ENCODE measurements around the gene GABBR2.

The GABBR2 gene

DNA sequence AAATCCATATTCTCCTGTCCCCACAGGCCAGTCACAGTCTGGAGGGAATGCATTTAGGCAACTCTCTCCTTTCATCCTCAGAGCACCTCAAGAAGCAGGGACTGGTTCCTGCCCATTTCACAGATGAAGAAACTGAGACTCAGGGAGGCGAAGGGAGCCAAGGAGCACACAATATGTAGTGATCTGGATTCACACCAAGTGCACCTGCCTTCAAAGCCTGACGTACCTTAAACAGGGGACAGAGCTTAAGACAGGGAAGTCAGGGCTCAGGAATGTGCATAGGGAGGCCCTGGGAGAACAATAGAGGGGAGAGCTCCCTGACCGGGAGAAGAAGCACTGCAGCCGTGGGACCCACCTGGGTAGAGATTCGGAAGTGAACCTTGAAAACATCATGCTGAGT is 83.0 kb downstream of the GABBR2 start:
- DNase-seq = no peak

DNA sequence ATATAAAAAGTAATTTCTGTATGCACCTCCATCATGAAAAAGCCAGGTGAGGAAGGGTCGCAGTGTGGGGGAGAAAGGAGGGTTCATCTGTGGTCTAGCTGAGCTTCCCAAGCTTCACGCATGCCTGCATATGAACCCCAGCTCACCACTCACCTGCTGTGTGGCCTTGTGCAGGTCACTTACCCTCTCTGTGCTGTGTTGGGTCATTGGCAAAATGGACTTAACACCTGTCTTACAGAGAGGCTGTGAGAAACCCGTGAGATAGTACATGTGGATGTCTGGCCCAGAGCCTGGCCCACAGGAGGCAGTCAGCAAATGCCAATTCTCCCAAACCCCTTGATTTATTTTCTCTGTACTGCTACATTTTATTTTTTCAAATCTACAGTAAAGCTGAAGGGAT is 88.9 kb downstream of the GABBR2 start:
- no peak for DNase-seq

DNA sequence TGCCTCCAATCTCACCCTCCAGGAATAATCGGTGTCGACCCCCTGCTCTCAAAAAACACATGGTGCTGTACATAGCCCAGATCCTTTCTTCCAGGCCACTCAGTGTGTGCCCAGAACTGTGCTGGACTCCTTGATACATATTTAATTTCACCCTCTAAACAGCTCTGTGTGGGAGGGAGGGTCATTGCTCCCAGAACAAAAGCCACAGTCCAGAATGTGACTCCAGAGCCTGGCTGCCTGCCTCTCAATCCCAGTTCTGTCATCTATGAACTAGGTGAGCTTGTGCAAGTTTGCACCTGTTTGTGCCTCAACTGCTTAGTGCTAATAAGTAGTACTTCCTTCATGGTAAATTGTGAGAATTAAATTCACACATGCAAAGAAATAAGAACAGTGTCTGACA is 93.1 kb downstream of the GABBR2 start:
- no peak for DNase-seq

DNA sequence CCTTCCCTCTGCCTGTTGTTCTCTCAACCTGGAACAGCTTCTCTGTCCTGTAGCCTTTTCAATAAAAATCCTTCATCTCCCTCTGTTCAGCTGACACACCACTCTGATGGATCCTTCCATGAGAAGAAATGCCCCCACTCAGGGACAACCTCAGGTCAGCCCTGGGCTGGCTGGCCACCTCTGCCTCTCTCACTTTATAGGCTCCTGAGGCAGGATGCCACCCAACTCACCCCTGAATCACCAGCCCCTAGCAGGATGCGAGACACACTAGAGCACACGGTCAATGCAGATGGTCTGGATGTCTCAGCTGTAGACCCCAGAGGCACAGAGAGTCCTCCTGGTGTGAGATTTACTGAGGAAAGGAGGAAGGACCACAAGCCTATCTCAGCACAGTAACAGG is 93.8 kb downstream of the GABBR2 start:
- DNase-seq = no peak

DNA sequence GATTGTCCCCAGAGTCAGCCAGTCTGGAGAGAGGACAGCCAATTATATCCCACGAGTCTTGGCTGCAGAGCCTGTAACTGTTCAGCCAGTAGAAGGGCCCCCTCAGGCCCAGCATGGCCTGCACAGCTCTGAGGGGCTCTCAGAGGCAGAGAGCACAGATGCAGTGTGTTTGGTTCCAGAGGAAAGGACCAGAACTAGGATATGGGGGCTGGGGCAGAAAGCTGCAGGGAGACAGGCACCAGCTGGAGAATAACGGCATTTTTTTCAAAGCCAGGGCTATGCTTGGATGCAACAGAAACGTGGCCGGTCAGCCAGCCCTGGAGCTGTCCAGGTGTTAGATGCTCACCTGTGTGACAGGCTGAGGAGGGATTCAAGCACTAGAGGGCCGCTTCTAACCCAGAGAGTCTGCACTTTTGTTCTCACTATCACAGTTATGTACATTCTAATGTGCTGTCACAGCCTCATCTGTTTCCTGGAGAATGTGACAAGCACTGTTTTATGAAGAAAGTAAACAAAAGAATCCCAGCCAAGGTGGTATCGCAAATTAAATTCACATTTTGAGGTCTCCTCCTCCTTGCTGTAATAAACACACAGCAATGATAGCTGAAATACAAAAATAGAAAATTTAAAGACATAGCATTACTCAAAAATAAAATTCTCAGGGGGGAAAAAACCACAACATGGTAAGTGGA is 96.5 kb downstream of the GABBR2 start:
- DNase-seq = no peak

DNA sequence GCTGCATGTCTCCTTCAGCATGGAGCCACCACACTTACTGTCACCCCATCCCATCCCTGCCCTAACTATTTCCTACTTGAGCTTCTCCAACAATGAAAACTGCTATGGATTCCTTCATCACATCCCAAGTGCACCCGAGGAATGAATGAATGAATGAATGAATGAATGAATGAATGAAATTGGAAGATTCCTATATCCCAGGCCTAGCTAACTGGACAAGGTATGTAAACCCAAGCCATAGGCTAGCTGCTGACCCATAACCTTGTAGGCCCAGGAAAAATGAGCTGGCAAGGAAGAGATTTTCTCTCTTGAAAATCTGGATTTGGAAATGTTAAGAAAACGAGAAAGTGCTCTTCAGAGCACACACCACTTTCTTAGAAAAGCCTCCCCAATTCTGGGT is 97.4 kb downstream of the GABBR2 start:
- no peak for DNase-seq

DNA sequence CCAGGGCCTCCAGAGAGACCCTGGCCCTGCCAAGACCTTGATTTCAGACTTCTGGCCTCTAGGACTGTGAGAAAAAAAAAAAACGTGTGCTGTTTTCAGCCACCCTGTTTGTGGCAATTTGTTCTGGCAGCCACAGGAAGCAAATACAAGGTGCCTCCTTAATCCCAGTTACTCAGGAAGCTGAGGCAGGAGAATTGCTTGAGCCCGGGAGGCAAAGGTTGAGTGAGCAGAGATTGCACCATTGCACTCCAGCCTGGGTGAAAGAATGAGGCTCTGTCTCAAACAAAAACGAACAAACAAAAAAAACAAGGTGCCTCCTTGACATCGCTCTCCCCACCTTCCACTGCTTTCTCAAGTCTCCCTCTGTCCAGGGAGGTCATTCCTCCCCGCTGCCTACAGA is 98.0 kb downstream of the GABBR2 start:
- no peak for DNase-seq

DNA sequence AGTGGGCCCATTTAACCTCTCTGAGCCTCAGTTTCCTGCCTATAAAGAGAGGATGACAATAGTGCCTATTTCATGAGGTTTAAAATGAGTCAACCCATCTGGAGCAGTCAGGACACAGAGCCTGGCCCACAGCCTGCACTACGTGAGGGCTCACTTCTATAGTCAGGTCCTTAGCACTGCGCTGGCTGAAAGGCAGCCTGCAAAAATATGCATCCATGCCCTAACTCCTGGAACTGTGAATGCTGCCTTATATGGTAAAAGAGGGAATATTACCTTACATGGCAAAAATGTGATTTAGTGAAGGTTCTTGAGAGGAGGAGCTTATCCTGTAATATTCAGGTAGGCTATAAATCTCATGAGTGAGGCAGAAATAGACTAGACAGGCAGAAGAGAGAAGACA is 98.5 kb downstream of the GABBR2 start:
- no peak for DNase-seq

DNA sequence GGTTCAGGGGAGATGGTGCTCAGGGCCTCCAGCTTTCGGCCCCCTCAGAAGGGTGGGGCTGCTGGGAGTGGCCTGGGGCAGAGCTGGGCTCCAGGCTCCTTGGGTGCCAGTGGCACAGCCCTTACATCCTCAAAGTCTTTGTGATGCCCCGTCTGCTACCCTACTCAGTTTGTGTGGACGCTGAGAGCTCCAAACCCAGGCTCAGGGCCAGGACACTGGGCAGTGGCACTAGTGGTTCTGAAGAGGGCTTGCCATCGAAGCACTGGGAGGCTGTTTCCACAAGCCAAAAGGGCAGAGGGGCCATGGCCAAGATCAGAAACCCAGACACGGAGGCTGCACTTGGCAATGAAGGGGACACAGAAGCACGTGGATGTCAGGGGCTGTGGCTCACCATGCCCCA is 99.1 kb downstream of the GABBR2 start:
- DNase-seq = no peak

DNA sequence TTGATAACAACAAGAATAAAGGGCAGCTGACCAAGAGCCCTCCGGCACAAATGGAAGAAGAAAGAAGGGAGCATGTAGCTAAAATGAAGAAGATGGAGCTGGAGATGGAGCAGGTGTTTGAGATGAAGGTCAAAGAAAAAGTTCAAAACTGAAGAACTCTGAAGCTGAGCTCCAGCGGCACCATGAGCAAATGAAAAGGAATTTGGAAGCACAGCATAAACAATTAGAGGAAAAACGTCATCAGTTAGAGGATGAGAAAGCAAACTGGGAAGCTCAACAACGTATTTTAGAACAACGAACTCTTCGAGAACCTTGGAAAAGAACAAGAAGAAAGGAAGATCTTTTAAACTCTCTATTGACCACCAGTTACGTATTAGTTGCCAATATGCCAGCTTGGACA is 100.9 kb downstream of the GABBR2 start:
- DNase-seq = no peak

DNA sequence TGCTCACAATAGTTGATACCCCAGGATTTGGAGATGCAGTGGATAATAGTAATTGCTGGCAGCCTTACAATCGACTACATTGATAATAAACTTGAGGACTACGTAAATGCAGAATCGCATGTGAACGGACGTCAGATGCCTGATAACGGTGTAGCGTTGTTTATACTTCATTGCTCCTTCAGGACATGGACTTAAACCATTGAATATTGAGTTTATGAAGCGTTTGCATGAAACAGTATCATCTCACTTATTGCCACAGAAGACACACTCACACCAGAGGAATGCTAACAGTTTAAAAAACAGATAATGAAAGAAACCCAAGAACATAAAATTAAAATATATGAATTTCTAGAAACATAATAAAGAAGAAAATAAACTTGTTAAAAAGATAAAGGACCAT is 101.6 kb downstream of the GABBR2 start:
- DNase-seq = no peak

DNA sequence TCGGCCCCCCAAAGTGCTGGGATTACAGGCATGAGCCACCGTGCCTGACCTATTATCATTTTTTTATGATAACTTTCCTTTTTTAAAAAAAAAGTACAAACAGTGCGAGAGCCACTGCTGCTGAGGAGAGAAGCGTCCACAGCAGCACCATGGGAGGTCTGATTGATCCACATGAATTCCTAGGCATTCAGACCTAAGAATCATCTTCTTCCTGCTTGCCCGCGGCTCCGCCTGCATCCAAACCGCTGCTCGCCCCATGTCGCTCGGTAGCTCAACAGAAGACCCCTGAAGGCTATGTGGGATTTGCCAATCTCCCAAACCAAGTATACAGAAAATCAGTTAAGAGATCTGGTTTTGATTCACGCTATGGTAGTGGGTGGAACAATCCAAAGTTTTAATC is 102.0 kb downstream of the GABBR2 start:
- DNase-seq = no peak

DNA sequence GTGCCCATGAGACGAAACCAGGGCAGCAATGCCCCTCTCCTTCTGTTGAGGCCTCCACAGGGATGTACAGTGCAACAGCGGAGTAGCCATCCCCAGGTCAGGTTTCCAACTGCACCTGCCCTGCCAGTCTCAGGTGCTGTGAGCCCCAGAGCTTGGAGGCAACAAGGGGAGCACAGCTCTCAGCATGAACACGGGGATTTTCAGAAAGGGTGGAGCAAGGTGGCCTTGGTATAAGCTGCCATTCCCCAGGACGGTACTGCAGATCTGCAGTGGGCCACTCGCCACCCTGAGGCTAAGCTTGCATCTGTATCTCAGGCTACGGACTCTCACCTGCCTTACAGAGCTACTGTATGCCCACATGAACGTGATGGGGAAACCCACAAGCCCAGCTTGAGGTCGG is 103.6 kb downstream of the GABBR2 start:
- DNase-seq = no peak

DNA sequence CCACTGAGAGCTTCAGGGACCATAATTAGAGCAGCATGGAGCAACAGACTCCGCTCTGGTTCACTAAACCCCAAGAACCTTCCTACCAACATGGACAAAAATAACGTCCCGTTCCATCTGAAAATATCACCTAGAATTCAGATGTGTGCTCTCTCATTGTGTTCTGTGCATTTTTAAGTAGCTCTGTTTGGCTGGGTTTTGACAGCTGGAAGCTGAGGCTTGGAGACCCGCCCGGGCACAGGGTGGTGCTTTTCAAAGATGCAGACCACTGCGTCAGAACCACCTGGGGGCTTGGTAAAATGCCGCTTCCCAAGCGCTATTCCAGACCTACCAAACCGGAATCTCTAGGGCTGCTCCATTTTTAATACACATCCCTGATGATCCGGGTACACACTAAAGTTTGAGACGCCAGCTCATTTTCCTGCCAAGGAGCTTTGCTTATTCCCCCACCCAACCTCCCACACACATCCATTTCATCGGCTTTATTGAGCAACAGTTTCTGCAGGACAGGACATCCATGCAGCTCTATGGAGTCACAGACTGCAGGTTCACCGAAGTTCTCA is 104.8 kb downstream of the GABBR2 start:
- DNase-seq = no peak

DNA sequence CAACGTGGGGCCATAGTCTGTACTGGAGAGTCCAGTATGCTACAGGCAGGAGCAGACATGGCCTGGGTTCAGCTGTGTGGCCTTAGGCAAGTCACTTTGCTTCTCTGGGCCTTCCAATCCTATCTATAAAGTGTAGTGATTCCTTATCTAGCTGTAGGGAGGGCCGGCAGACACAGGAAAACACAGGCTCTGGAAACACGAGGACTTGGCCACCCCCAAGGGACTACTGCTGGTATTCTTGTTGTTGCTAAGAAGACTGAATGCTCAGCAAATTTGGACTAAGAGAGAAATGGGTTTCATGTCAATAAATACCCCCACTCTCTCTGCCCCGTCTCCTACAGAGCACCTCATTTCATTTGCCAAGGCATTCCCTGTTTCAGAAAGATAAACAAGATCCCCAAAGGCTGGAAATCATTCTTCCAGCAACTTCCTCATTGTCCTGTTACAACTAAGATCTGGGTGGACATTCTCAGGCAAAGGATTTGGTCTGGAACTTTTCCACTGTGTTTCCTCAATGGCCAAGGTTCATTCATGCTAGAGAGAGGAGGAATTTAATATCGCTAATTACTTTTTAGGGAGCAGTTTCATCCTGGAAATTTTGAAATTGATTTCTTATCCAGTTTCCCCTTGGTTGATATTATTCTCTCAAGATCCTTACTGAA is 105.8 kb downstream of the GABBR2 start:
- no peak for DNase-seq

DNA sequence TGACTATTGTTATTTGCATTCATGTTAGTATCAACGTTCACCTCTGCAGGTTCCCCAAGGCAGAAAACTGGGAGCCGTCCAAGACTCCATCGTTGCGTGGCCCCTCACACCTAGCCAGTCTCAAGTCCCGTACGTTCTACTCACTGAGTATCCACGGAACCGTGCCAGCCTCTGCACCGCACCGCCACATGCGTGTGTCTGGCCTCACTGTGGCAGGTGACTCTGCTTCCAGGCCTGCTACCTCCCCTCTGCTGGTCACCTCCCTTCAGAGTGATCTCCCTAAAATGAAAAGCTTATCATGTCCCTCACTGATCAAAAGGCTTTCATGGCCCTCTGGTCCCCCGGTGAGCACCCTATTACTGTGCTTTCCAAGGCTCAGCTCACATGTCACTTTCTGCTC is 108.1 kb downstream of the GABBR2 start:
- DNase-seq = no peak

DNA sequence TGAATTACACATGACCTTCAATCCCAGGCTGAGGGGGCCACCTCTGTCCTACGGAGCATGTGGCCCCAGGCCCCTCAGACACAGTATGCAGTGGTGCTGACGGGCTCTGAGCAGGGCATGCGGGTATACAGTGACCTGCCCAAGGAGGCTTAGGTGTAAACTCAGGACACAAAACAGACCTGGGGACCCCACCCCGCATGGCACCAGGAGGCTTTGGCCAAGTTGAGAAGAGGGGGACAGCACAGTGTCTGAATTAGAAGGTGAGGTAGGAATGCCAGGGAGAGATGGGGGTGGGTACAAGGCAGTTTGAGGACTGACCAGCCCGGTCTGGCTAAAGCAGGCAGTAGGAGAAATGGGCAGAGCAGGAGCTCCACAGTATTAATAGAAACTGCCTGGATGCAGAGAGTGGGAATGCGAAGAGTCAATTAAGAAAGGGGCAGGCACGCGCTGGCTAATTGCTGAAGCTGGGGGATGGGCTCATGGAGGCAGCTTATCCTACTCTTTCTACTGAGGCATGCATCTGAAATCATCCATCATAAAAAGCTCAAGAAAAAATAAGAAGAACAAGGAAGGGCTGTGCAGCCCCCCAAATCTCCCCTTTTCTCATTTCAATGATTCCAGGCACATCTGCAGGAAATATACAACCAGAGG is 109.0 kb downstream of the GABBR2 start:
- no peak for DNase-seq

DNA sequence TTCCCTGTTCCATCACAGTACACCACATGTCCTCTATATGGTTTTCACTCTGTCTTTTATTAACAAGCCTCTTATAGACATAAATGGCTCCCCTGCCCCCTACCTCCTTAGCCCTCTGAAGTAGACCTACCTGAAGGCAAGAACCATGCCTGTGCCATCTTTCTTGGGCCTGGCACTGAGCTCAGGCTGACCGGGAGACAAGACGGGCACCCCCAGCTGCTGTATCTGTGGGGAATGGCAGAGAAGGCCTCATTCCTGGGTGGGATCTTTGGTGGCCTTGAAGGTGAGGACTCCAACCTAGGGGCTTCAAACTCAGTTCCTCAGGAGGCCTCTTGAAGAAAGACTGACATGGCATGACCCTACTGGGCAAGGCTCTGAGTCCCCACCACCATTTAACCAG is 109.9 kb downstream of the GABBR2 start:
- no peak for DNase-seq

DNA sequence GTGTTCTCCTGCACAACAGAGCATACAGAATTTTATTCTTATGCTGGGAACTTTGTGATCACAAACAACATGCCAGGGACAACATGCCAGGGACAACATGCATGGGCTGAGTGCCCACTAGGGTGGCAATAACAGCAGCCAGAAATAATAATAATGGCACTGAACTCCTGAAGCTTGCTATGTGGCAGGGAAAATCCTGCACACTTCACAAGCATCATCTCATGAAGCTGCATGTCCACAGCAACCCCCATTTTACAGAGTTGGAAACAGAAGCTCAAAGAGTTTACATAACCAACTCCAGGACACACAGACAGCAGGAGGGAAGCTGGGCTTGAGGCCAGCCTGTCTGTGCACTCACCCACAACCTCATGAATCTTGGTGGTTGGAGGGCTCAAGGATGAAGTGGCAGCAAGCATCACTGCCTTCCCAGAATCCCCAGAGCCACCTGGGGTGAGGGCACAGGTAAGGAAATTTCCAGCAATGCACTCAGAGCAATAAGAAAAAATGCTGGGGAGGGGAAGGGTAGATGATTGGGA is 111.4 kb downstream of the GABBR2 start:
- no peak for DNase-seq

DNA sequence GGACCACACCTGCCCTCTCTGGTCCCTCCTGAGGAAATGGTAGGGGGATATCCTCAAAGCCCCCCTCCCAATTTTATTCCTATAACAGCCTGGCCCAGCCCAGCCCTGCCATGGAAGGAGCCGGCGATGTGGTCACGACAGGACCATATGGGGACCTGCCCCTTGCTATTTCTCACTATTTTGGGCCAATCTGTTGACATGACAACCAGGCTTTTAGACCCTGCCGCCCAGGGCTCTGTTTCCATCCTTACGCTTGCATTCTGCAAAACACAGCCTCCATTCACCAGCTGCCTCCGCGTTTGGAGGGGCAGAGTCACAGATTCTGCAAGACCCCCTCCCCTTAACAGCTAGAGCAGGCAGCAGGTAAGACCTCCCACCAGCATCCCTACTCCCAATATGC is 112.2 kb downstream of the GABBR2 start:
- no peak for DNase-seq

DNA sequence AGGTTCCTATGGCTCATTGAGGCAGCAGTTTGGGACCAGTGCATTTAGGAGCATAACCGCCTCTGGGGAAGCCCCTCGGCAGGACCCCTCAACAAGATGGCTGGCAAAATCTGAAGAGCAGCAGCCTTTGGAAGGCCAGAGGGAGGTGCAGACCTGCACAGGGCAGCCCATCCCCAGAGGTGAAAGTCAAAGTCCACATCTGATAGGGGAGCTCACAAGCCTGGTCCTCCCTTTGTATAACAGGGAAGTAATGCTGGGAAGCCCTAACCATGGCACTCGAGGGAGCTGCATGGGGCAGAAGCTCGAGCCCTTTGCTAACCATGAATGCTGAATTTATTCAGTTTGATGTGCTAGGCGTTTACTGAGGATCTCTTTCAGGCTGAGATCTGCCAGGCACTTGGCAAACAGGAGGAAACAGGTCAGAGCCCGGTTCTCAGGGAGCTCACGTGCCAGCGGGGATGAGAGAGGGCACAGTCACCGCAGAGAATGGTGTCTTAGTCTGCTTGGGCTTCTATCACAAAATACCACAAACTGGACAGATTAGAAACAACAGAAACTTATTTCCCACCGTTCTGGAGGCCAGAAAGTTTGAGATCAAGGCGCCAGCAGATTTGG is 114.1 kb downstream of the GABBR2 start:
- no peak for DNase-seq

DNA sequence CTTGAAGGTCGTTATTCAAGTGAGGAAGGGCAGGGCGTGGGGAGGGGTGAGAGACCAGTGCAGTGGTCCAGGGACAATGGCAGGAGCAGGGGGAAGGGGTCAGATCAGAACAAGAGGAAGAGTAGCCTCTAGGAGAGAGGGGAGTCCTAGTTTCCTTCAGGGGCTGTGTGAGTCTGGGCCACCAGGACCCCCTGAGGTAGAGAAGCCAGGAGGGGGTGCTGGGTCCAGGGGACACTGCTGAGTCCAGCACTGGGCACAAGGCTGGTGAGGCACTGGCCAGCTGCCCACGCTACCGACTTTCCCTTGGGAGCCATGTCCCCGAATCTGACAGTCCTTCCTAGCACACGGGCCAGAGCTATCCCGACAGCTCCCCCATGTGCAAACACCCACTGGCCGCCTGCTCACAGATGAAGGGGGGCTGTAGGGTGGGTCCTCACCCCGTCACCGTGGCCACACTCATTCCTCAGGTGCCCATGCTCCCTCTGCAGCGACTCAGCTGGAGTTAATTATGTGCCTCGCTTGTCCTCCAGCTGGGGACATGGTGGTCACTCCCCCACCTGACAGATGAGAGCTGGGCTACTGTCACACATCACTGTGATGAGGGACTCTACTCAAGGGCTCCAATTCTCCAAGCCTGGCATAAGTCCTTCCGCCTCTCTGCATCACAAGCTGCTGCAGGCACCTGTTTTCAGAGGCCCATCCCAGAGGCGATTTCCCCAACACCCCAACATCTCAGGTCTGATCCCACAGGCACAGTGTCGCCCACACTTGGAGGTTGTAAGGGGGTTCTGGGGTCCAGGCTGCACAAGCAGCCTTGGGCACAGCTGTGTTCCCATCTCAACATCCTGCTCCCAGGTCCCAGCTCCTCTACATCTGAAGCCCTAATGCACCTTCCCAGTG is 115.1 kb downstream of the GABBR2 start:
- no peak for DNase-seq
